B cell (primary cell): ENCODE measurements around the gene GTF3C5. TPM values are rescaled to one million over a fixed set of nuclear protein-coding genes. Genes with fewer than 3 reads are reported as not detected.

Experiments
- ATAC-seq: fragments of 200-7000 bp; cut with Tn5 transposase; one replicate; pipeline ENCODE4 v1.10.0; 2021; ENCODE audit warnings: low read depth, mild to moderate bottlenecking, moderate number of reproducible peaks, moderate library complexity
- CTCF ChIA-PET: fragments of 350-600 bp; sonication (Branson Sonifier 250); formaldehyde crosslinking; loops from one replicate; lab custom pipeline; 2021; ENCODE audit warnings: antibody characterized with exemption, inconsistent platforms; lab: Charles Lee
- POLR2A ChIA-PET: fragments of 350-600 bp; sonication (Branson Sonifier 250); formaldehyde crosslinking; loops from one replicate; lab custom pipeline; 2021; ENCODE audit warnings: antibody characterized with exemption; lab: Charles Lee
- DNase-seq: peaks from one replicate; pipeline ENCODE4 v3.0.0; 2013
- H2AFZ ChIP-seq: 2 replicates; pipeline ENCODE4 v1.6.1; 2012; ENCODE audit warnings: mild to moderate bottlenecking, low read depth, low read length; ENCODE audit not compliant: insufficient read depth, poor library complexity, severe bottlenecking
- H3K27ac ChIP-seq, 2 donors: 1 replicate in 1 of 2; 2 replicates in 1 of 2; pipeline ENCODE4 v1.5.1; 2012 to 2013; ENCODE audit warnings: low read length in 2 of 2, mild to moderate bottlenecking in 2 of 2, moderate library complexity in 1 of 2
- H3K27me3 ChIP-seq, 4 experiments: fragments of 200-600 bp in 1 of 4; sonication (generic) in 1 of 4; replicated peaks in 1 of 4; 1 replicate in 2 of 4; 2 replicates in 2 of 4; pipeline versions ENCODE4 v1.6.1 to v1.7.0; 2013 to 2016; ENCODE audit warnings: low read length in 3 of 4, mild to moderate bottlenecking in 2 of 4, mixed read lengths in 1 of 4, moderate library complexity in 1 of 4; ENCODE audit not compliant: insufficient read depth in 4 of 4, control insufficient read depth in 3 of 4; ENCODE audit errors: control extremely low read depth in 1 of 4
- H3K36me3 ChIP-seq, 2 experiments: replicated peaks in 1 of 2; 1 replicate in 1 of 2; 2 replicates in 1 of 2; pipeline versions ENCODE4 v1.6.1 to v1.7.1; 2013; ENCODE audit warnings: low read length in 1 of 2; ENCODE audit not compliant: insufficient read depth in 2 of 2, control insufficient read depth in 1 of 2; ENCODE audit errors: control extremely low read depth in 1 of 2, extremely low read depth in 1 of 2
- H3K4me1 ChIP-seq, 2 donors: fragments of 200-600 bp in 1 of 2; sonication (generic) in 1 of 2; 1 replicate in 1 of 2; 2 replicates in 1 of 2; pipeline versions ENCODE4 v1.5.1 to v1.6.1; 2013 to 2017; ENCODE audit warnings: low read length in 2 of 2; ENCODE audit not compliant: control insufficient read depth in 2 of 2, insufficient read depth in 2 of 2
- H3K4me2 ChIP-seq: replicated peaks from 2 replicates; pipeline ENCODE3; 2012; ENCODE audit warnings: mild to moderate bottlenecking, low read depth, low read length; ENCODE audit not compliant: poor library complexity, severe bottlenecking
- H3K4me3 ChIP-seq, 5 experiments: fragments of 200-600 bp in 1 of 5; sonication (generic) in 1 of 5; 1 replicate in 3 of 5; 2 replicates in 2 of 5; pipeline versions ENCODE4 v1.5.1 to v1.7.0; 2011 to 2016; ENCODE audit warnings: low read length in 4 of 5, mild to moderate bottlenecking in 4 of 5, low read depth in 2 of 5, control low read depth in 1 of 5, moderate library complexity in 1 of 5; ENCODE audit not compliant: insufficient read depth in 1 of 5; ENCODE audit errors: control extremely low read depth in 1 of 5, extremely low read depth in 1 of 5
- H3K79me2 ChIP-seq: fragments of 200-600 bp; sonication (generic); one replicate; pipeline ENCODE4 v1.6.0; 2016; ENCODE audit warnings: low read length; ENCODE audit not compliant: control insufficient read depth, insufficient read depth
- H3K9ac ChIP-seq: fragments of 200-600 bp; sonication (generic); 2 replicates; pipeline ENCODE4 v1.6.1; 2017; ENCODE audit warnings: mild to moderate bottlenecking, low read length, moderate library complexity
- H3K9me3 ChIP-seq, 3 donors: one replicate each; pipeline versions ENCODE4 v1.6.1 to v1.7.1; 2013; ENCODE audit warnings: low read length in 2 of 3; ENCODE audit not compliant: control insufficient read depth in 2 of 3, insufficient read depth in 1 of 3; ENCODE audit errors: control extremely low read depth in 1 of 3
- H4K20me1 ChIP-seq: 2 replicates; pipeline ENCODE4 v1.6.0; 2012; ENCODE audit warnings: mild to moderate bottlenecking, low read length; ENCODE audit not compliant: insufficient read depth, control insufficient read depth, poor library complexity, severe bottlenecking
- H3K27ac Mint-ChIP-seq: one replicate; pipeline ENCODE4 v1.8.0; 2021; ENCODE audit warnings: mixed read lengths
- H3K27me3 Mint-ChIP-seq: one replicate; pipeline ENCODE4 v1.8.0; 2021; ENCODE audit warnings: mixed read lengths
- H3K4me1 Mint-ChIP-seq: one replicate; pipeline ENCODE4 v1.8.0; 2021; ENCODE audit warnings: mixed read lengths
- H3K4me3 Mint-ChIP-seq: one replicate; pipeline ENCODE4 v1.8.0; 2021; ENCODE audit warnings: mixed read lengths
- H3K9me3 Mint-ChIP-seq: one replicate; pipeline ENCODE4 v1.8.0; 2022; ENCODE audit warnings: mixed read lengths; ENCODE audit not compliant: insufficient read depth
- EZH2 ChIP-seq: IDR thresholded peaks from 2 replicates; pipeline ENCODE4 v1.6.1; 2012; ENCODE audit warnings: borderline replicate concordance, low read depth, mild to moderate bottlenecking, moderate library complexity, low read length; ENCODE audit not compliant: insufficient read depth, poor library complexity, severe bottlenecking
- WGBS: methylation state at CpG from one replicate; pipeline ENCODE4 v1.1.5; 2013; ENCODE audit warnings: missing lambda C conversion rate; ENCODE audit not compliant: insufficient coverage; 5-methylcytosine and 5-hydroxymethylcytosine counted together
- intact Hi-C: fragments of 100-400 bp; cut with micrococcal nuclease; formaldehyde crosslinking; loops from one replicate; pipeline ENCODE4 v1.10.0; 2022
- polyA plus RNA-seq: library from polyadenylated mRNA; depleted of rRNA; stranded (reverse); fragments of >200 nt; gene quantifications from 2 replicates; pipeline ENCODE4 v1.2.3, GENCODE V29; 2012
- total RNA-seq, 2 donors: library from RNA; stranded (reverse); fragments of 120-200 nt in 1 of 2; gene quantifications; 1 replicate in 1 of 2; 2 replicates in 1 of 2; pipeline versions ENCODE4 v1.2.3 to v1.2.4, GENCODE V29; 2013 to 2022
- TF ChIP-seq, protein P1 (sequence below): fragments of 200-600 bp; IDR thresholded peaks from one replicate; pipeline ENCODE4 v1.8.0; 2022; ENCODE audit warnings: antibody characterized with exemption, mild to moderate bottlenecking

GTF3C5 gene
- total and polyA plus RNA-seq, 2 donors (not counting 1 experiment from before 2014, with no cell fraction given): 80.5 to 91.2 TPM

DNA sequence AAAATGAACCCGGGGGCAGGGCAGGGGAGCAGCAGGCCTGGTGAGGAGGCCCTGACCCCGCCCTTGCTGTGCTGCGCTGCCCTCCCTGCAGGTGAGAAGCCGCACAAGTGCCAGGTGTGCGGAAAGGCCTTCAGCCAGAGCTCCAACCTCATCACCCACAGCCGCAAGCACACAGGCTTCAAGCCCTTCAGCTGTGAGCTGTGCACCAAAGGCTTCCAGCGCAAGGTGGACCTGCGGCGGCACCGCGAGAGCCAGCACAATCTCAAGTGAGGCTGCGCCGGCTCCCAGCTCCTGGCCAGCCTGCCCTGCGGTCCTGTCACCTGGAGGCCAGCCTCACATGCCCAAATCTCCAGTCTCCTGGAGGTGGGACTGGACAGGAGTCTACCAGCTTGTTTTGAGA, 40.0 kb upstream of the GTF3C5 start:
- H3K79me2 ChIP-seq: no peaks in the 10 kb centered on the region
- peaks cover 0 to 41% (median 5%) of the 10 kb centered on the region in 4 experiments for H3K27me3 ChIP-seq
- no peak overlapping the region for H3K4me3 Mint-ChIP-seq
- no peak for DNase-seq
- TF ChIP-seq EZH2: no peak
- TF ChIP-seq, protein P1, sequence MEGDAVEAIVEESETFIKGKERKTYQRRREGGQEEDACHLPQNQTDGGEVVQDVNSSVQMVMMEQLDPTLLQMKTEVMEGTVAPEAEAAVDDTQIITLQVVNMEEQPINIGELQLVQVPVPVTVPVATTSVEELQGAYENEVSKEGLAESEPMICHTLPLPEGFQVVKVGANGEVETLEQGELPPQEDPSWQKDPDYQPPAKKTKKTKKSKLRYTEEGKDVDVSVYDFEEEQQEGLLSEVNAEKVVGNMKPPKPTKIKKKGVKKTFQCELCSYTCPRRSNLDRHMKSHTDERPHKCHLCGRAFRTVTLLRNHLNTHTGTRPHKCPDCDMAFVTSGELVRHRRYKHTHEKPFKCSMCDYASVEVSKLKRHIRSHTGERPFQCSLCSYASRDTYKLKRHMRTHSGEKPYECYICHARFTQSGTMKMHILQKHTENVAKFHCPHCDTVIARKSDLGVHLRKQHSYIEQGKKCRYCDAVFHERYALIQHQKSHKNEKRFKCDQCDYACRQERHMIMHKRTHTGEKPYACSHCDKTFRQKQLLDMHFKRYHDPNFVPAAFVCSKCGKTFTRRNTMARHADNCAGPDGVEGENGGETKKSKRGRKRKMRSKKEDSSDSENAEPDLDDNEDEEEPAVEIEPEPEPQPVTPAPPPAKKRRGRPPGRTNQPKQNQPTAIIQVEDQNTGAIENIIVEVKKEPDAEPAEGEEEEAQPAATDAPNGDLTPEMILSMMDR: no peak
- H3K27ac ChIP-seq: no peak overlapping the region
- H4K20me1 ChIP-seq: no peaks in the 10 kb centered on the region
- no peaks in the 10 kb centered on the region for H3K9me3 ChIP-seq
- no peaks in the 10 kb centered on the region for H3K36me3 ChIP-seq
- H3K4me3 ChIP-seq: no peak overlapping the region
- peaks cover 13% of the 10 kb centered on the region for H3K4me1 Mint-ChIP-seq
- intact Hi-C loops: no loop called here
- WGBS: 96% methylated on average over 14 of the region's 14 CpGs
- no peak overlapping the region for H3K27ac Mint-ChIP-seq
- no peak overlapping the region for H3K4me2 ChIP-seq
- no peak overlapping the region for H2AFZ ChIP-seq
- peaks cover 49% of the 10 kb centered on the region for H3K27me3 Mint-ChIP-seq
- ChIA-PET CTCF (no interaction called here), POLR2A (no interaction called here)
- H3K9me3 Mint-ChIP-seq: no peaks in the 10 kb centered on the region
- H3K4me1 ChIP-seq: peaks cover 4 to 10% of the 10 kb centered on the region in 2 donors
- no peak overlapping the region for H3K9ac ChIP-seq
- ATAC-seq: no peak

DNA sequence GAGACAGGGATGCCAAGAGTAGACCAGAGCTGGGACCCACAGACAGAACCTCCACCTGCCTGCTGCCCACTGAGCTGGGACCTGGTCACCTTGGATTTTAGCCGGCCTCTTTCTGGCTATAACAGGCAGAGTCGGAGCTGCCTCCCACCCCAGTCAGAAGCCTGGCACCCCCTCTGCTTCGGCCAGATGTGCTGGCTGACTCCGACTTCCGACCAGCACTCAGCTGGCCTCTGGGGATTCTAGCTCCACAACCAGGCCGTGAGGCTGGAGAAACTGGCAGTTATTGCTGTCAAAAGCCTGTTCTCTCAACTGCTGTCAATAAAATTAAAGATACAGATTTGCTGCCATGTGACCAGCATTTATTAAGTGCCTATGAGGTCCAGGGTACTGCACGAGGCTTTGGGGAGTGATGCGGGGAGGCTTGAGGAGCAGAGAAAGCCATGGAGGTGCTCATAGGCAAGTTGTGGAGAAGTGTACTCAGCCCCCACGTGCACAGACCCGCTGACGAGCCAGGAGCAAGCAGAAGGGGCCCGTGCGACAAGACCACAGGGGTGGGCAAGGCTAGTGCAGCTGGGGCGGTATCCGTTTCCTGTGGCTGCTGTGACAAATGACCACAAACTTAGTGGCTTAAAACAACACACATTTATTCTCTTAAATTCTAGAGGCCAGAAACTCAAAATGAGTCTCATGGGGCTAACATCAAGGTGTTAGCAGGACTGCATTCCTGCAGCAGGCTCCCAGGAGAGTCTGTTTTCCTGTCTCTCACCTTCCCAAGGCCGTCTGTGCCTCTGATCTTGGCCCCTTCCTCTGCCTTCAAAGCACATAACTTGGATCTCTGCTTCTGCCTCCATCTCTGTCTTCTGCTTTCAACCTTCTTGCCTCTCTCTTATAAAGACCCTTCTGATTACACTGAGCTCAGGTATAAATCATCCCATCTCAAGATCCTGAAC, 39.2 kb upstream of the GTF3C5 start:
- Histone ChIP-seq H3K79me2 (no peaks in the 10 kb centered on the region), H3K4me2 (no peak overlapping the region), H3K27ac (no peak overlapping the region), H3K9me3 (no peaks in the 10 kb centered on the region), H2AFZ (no peak overlapping the region), H4K20me1 (no peaks in the 10 kb centered on the region), H3K4me3 (no peak overlapping the region), H3K9ac (no peak overlapping the region), H3K4me1 (peaks cover 4 to 10% of the 10 kb centered on the region in 2 donors), H3K27me3 (peaks cover 0 to 41% (median 5%) of the 10 kb centered on the region in 4 experiments), H3K36me3 (no peaks in the 10 kb centered on the region)
- intact Hi-C loops: no loop called here
- Mint-ChIP-seq H3K4me1 (peaks cover 13% of the 10 kb centered on the region), H3K27ac (no peak overlapping the region), H3K4me3 (no peak overlapping the region), H3K27me3 (peaks cover 43% of the 10 kb centered on the region), H3K9me3 (no peaks in the 10 kb centered on the region)
- WGBS: 2% methylated on average over 16 of the region's 16 CpGs
- TF ChIP-seq, protein P1: no peak
- TF ChIP-seq EZH2: no peak
- ChIA-PET CTCF (no interaction called here), POLR2A (no interaction called here)
- DNase-seq: no peak
- ATAC-seq: no peak
